ENCODE measurements around the gene RARRES1. TPM values are rescaled to one million over a fixed set of nuclear protein-coding genes. Genes with fewer than 3 reads are reported as not detected.

The RARRES1 gene

GRCh38 chr3:158651192-158651591 is 81.1 kb downstream of the RARRES1 start:
- Histone ChIP-seq H2AFZ (ENCODE audit: low read length) (no peak overlapping the region), H4K91ac (ENCODE audit: low read depth, low read length, poor library complexity) (no peak overlapping the region), H2BK120ac (ENCODE audit: low read depth, low read length) (no peak overlapping the region), H2AK5ac (ENCODE audit: low read depth, low read length) (no peak overlapping the region), H3K27me3 (ENCODE audit: control insufficient read depth in 3 of 3, insufficient read depth in 3 of 3, low read depth in 1 of 3, low read length in 3 of 3) (no peaks in the 10 kb centered on the region), H2BK5ac (ENCODE audit: low read length) (no peak overlapping the region), H3K4me1 (ENCODE audit: control insufficient read depth in 2 of 2, insufficient read depth in 1 of 2, low read depth in 1 of 2, low read length in 2 of 2) (no peaks in the 10 kb centered on the region), H3K79me1 (ENCODE audit: low read depth, low read length) (peaks cover 3% of the 10 kb centered on the region), H3K4ac (ENCODE audit: low read length) (no peak overlapping the region), H3K14ac (ENCODE audit: low read length) (no peak overlapping the region), H3K36me3 (replicated peaks in 1 of 2; ENCODE audit: control insufficient read depth in 2 of 2, insufficient read depth in 2 of 2, low read length in 2 of 2) (peaks cover 2 to 89% of the 10 kb centered on the region in 2 donors), H2BK12ac (ENCODE audit: low read length) (no peak overlapping the region), H3K18ac (ENCODE audit: low read length) (no peak overlapping the region), H3K9ac (ENCODE audit: low read depth, low read length, poor library complexity) (no peak overlapping the region), H2BK15ac (ENCODE audit: low read length) (no peak overlapping the region), H4K8ac (ENCODE audit: low read depth, low read length) (no peak overlapping the region), H3K27ac (replicated peaks; ENCODE audit: low read length) (no peak overlapping the region), H3K4me2 (ENCODE audit: insufficient read depth, low read length, poor library complexity, severe bottlenecking) (no peak overlapping the region), H3K9me3 (replicated peaks in 1 of 2; ENCODE audit: control insufficient read depth in 2 of 2, insufficient read depth in 1 of 2, low read depth in 1 of 2, low read length in 2 of 2) (no peaks in the 10 kb centered on the region), H3K23ac (ENCODE audit: low read depth, low read length, poor library complexity) (no peak overlapping the region), H3K4me3 (ENCODE audit: low read length in 2 of 2) (no peak overlapping the region)
- WGBS, 2 donors (ENCODE audit: extremely low coverage in 2 of 2, insufficient read length in 2 of 2, insufficient replicate concordance in 1 of 2) = no CpG with 5 or more reads among the region's 2 CpGs
- no peak for DNase-seq (ENCODE audit: low spot score)

- H4K8ac ChIP-seq (ENCODE audit: low read depth, low read length) = no peak overlapping the region
- no peak overlapping the region for H2BK120ac ChIP-seq (ENCODE audit: low read depth, low read length)
- no peak overlapping the region for H2AFZ ChIP-seq (ENCODE audit: low read length)
- H4K91ac ChIP-seq (ENCODE audit: low read depth, low read length, poor library complexity) = no peak overlapping the region
- no peak overlapping the region for H3K27ac ChIP-seq (replicated peaks; ENCODE audit: low read length)
- no peak overlapping the region for H3K18ac ChIP-seq (ENCODE audit: low read length)
- no peak overlapping the region for H3K4me3 ChIP-seq (ENCODE audit: low read length in 2 of 2)
- H3K14ac ChIP-seq (ENCODE audit: low read length) = no peak overlapping the region
- H3K4ac ChIP-seq (ENCODE audit: low read length) = no peak overlapping the region
- H2BK12ac ChIP-seq (ENCODE audit: low read length) = no peak overlapping the region
- H3K27me3 ChIP-seq (ENCODE audit: control insufficient read depth in 3 of 3, insufficient read depth in 3 of 3, low read depth in 1 of 3, low read length in 3 of 3) = no peaks in the 10 kb centered on the region
- H3K36me3 ChIP-seq (replicated peaks in 1 of 2; ENCODE audit: control insufficient read depth in 2 of 2, insufficient read depth in 2 of 2, low read length in 2 of 2) = peaks cover 2 to 82% of the 10 kb centered on the region in 2 donors
- no peak overlapping the region for H2BK5ac ChIP-seq (ENCODE audit: low read length)
- H3K23ac ChIP-seq (ENCODE audit: low read depth, low read length, poor library complexity) = no peak overlapping the region
- peaks cover 5% of the 10 kb centered on the region for H3K79me1 ChIP-seq (ENCODE audit: low read depth, low read length)
- no peak overlapping the region for H3K9ac ChIP-seq (ENCODE audit: low read depth, low read length, poor library complexity)
- no peaks in the 10 kb centered on the region for H3K9me3 ChIP-seq (replicated peaks in 1 of 2; ENCODE audit: control insufficient read depth in 2 of 2, insufficient read depth in 1 of 2, low read depth in 1 of 2, low read length in 2 of 2)
- H2BK15ac ChIP-seq (ENCODE audit: low read length) = no peak overlapping the region
- H3K4me1 ChIP-seq (ENCODE audit: control insufficient read depth in 2 of 2, insufficient read depth in 1 of 2, low read depth in 1 of 2, low read length in 2 of 2) = peaks cover 0 to 4% of the 10 kb centered on the region in 2 donors
- DNase-seq (ENCODE audit: low spot score) = no peak
- H3K4me2 ChIP-seq (ENCODE audit: insufficient read depth, low read length, poor library complexity, severe bottlenecking) = no peak overlapping the region
- no peak overlapping the region for H2AK5ac ChIP-seq (ENCODE audit: low read depth, low read length)
- no CpG with 5 or more reads among the region's 4 CpGs for WGBS, 2 donors (ENCODE audit: extremely low coverage in 2 of 2, insufficient read length in 2 of 2, insufficient replicate concordance in 1 of 2)
Observed at GRCh38 chr3:158649791-158650190, 82.5 kb downstream of the RARRES1 start.

Small RNA genes lying within 50 kb of the gene (small RNA-seq; reads per million reads assigned to genes)
- not detected for gene AC080013.6 (ENCODE audit: insufficient read depth)
